Measurements from ENCODE around the gene KANSL1. TPM values are rescaled to one million over a fixed set of nuclear protein-coding genes. Genes with fewer than 3 reads are reported as not detected.

The KANSL1 gene
- total and polyA plus RNA-seq, 7 experiments from 2014 or later: 17.4 to 230 (median 163) TPM

DNA sequence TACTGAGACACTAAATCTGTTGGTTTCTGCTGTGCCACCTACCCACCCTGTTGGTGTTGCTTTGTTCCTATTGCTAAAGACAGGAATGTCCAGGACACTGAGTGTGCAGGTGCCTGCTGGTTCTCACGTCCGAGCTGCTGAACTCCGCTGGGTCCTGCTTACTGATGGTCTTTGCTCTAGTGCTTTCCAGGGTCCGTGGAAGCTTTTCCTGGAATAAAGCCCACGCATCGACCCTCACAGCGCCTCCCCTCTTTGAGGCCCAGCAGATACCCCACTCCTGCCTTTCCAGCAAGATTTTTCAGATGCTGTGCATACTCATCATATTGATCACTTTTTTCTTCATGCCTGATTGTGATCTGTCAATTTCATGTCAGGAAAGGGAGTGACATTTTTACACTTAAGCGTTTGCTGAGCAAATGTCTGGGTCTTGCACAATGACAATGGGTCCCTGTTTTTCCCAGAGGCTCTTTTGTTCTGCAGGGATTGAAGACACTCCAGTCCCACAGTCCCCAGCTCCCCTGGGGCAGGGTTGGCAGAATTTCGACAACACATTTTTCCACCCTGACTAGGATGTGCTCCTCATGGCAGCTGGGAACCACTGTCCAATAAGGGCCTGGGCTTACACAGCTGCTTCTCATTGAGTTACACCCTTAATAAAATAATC is 179.6 kb downstream of the KANSL1 start:
- POLR2A ChIA-PET: no interaction called here
- Histone ChIP-seq H3K27me3 (ENCODE audit: control insufficient read depth in 2 of 2, insufficient read depth in 2 of 2, low read length in 2 of 2) (no peaks in the 10 kb centered on the region), H3K4me1 (ENCODE audit: control insufficient read depth in 2 of 2, insufficient read depth in 2 of 2, low read length in 2 of 2) (peaks cover 5 to 6% of the 10 kb centered on the region in 2 donors), H3K36me3 (ENCODE audit: control insufficient read depth in 2 of 3, insufficient read depth in 3 of 3, low read length in 3 of 3) (no peaks in the 10 kb centered on the region), H3K27ac (ENCODE audit: low read depth, low read length) (no peak overlapping the region), H3K9me3 (ENCODE audit: control insufficient read depth in 2 of 3, low read length in 3 of 3) (no peaks in the 10 kb centered on the region), H3K4me3 (ENCODE audit: low read length) (no peak overlapping the region)
- no peak for ATAC-seq
- Mint-ChIP-seq H3K9me3 (peaks cover 0 to 2% (median 0%) of the 10 kb centered on the region in 11 donors), H3K4me1 (peaks cover 0 to 6% (median 4%) of the 10 kb centered on the region in 7 donors), H3K36me3 (no peaks in the 10 kb centered on the region), H3K27me3 (no peaks in the 10 kb centered on the region), H3K27ac (no peak overlapping the region), H3K4me3 (no peak overlapping the region)
- DNase-seq: no peak
- CTCF ChIA-PET: interaction anchor here (1.0 kb wide), 1 partner anchor 8 kb away, joined by 9 read pairs; no protein-coding TSS in a partner anchor
- intact Hi-C loops (cut with micrococcal nuclease): no loop called here

DNA sequence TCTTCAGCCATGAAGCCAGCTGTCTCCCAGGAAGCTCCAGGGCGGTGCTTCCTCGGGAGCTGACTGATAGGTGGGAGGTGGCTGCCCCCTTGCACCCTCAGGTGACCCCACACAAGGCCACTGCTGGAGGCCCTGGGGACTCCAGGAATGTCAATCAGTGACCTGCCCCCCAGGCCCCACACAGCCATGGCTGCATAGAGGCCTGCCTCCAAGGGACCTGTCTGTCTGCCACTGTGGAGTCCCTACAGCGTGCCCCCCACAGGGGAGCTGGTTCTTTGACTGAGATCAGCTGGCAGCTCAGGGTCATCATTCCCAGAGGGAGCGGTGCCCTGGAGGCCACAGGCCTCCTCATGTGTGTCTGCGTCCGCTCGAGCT is 180.1 kb downstream of the KANSL1 start:
- H3K27ac Mint-ChIP-seq: no peak overlapping the region
- intact Hi-C loops (cut with micrococcal nuclease): no loop called here
- no peaks in the 10 kb centered on the region for H3K36me3 Mint-ChIP-seq
- no peak overlapping the region for H3K4me3 Mint-ChIP-seq
- ChIA-PET CTCF (no interaction called here), POLR2A (no interaction called here)
- peaks cover under 1 to 1% of the 10 kb centered on the region in 2 donors for H3K4me1 ChIP-seq (ENCODE audit: control insufficient read depth in 2 of 2, insufficient read depth in 2 of 2, low read length in 2 of 2)
- H3K27me3 Mint-ChIP-seq: peaks cover 0 to 1% (median 0%) of the 10 kb centered on the region in 5 donors
- H3K27ac ChIP-seq (ENCODE audit: low read depth, low read length): no peak overlapping the region
- ATAC-seq (no peak), DNase-seq (no peak)
- no peaks in the 10 kb centered on the region for H3K9me3 Mint-ChIP-seq
- no peaks in the 10 kb centered on the region for H3K27me3 ChIP-seq (ENCODE audit: control insufficient read depth in 2 of 2, insufficient read depth in 2 of 2, low read length in 2 of 2)
- no peaks in the 10 kb centered on the region for H3K36me3 ChIP-seq (ENCODE audit: control insufficient read depth in 2 of 3, insufficient read depth in 3 of 3, low read length in 3 of 3)
- H3K4me3 ChIP-seq (ENCODE audit: low read length): no peak overlapping the region
- H3K9me3 ChIP-seq (ENCODE audit: control insufficient read depth in 2 of 3, low read length in 3 of 3): no peaks in the 10 kb centered on the region
- peaks cover 0 to 1% (median 0%) of the 10 kb centered on the region in 7 donors for H3K4me1 Mint-ChIP-seq

- no peaks in the 10 kb centered on the region for H3K9me3 ChIP-seq (ENCODE audit: control insufficient read depth in 2 of 3, low read length in 3 of 3)
- ChIA-PET POLR2A (no interaction called here), CTCF (no interaction called here)
- H3K27me3 ChIP-seq (ENCODE audit: control insufficient read depth in 2 of 2, insufficient read depth in 2 of 2, low read length in 2 of 2): no peaks in the 10 kb centered on the region
- H3K4me3 ChIP-seq (ENCODE audit: low read length): no peak overlapping the region
- no peak overlapping the region for H3K27ac ChIP-seq (ENCODE audit: low read depth, low read length)
- H3K4me1 Mint-ChIP-seq: no peaks in the 10 kb centered on the region
- H3K9me3 Mint-ChIP-seq: no peaks in the 10 kb centered on the region
- ATAC-seq (no peak), DNase-seq (no peak)
- H3K4me1 ChIP-seq (ENCODE audit: control insufficient read depth in 2 of 2, insufficient read depth in 2 of 2, low read length in 2 of 2): no peaks in the 10 kb centered on the region
- peaks cover 0 to 2% (median 0%) of the 10 kb centered on the region in 5 donors for H3K27me3 Mint-ChIP-seq
- H3K4me3 Mint-ChIP-seq: no peak overlapping the region
- H3K36me3 ChIP-seq (ENCODE audit: control insufficient read depth in 2 of 3, insufficient read depth in 3 of 3, low read length in 3 of 3): no peaks in the 10 kb centered on the region
- intact Hi-C loops (cut with micrococcal nuclease): no loop called here
- no peaks in the 10 kb centered on the region for H3K36me3 Mint-ChIP-seq
- H3K27ac Mint-ChIP-seq: no peak overlapping the region
Observed at GRCh38 chr17:46012506-46013079, 180.6 kb downstream of the KANSL1 start.

DNA sequence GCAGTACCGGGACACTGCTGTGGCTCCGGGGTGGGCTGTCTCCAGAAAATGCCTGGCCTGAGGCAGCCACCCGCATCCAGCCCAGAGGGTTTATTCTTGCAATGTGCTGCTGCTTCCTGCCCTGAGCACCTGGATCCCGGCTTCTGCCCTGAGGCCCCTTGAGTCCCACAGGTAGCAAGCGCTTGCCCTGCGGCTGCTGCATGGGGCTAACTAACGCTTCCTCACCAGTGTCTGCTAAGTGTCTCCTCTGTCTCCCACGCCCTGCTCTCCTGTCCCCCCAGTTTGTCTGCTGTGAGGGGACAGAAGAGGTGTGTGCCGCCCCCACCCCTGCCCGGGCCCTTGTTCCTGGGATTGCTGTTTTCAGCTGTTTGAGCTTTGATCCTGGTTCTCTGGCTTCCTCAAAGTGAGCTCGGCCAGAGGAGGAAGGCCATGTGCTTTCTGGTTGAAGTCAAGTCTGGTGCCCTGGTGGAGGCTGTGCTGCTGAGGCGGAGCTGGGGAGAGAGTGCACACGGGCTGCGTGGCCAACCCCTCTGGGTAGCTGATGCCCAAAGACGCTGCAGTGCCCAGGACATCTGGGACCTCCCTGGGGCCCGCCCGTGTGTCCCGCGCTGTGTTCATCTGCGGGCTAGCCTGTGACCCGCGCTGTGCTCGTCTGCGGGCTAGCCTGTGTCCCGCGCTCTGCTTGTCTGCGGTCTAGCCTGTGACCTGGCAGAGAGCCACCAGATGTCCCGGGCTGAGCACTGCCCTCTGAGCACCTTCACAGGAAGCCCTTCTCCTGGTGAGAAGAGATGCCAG is 181.3 kb downstream of the KANSL1 start:
- intact Hi-C loops (cut with micrococcal nuclease): no loop called here

DNA sequence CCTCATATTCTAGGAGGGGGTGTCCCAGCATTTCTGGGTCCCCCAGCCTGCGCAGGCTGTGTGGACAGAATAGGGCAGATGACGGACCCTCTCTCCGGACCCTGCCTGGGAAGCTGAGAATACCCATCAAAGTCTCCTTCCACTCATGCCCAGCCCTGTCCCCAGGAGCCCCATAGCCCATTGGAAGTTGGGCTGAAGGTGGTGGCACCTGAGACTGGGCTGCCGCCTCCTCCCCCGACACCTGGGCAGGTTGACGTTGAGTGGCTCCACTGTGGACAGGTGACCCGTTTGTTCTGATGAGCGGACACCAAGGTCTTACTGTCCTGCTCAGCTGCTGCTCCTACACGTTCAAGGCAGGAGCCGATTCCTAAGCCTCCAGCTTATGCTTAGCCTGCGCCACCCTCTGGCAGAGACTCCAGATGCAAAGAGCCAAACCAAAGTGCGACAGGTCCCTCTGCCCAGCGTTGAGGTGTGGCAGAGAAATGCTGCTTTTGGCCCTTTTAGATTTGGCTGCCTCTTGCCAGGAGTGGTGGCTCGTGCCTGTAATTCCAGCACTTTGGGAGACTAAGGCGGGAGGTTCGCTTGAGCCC is 182.5 kb downstream of the KANSL1 start:
- Histone ChIP-seq H3K27me3 (ENCODE audit: control insufficient read depth in 2 of 2, insufficient read depth in 2 of 2, low read length in 2 of 2) (no peaks in the 10 kb centered on the region), H3K27ac (ENCODE audit: low read depth, low read length) (no peak overlapping the region), H3K9me3 (ENCODE audit: control insufficient read depth in 2 of 3, low read length in 3 of 3) (no peaks in the 10 kb centered on the region), H3K36me3 (ENCODE audit: control insufficient read depth in 2 of 3, insufficient read depth in 3 of 3, low read length in 3 of 3) (no peaks in the 10 kb centered on the region), H3K4me3 (ENCODE audit: low read length) (no peak overlapping the region), H3K4me1 (ENCODE audit: control insufficient read depth in 2 of 2, insufficient read depth in 2 of 2, low read length in 2 of 2) (no peaks in the 10 kb centered on the region)
- no peak for ATAC-seq
- ChIA-PET CTCF (no interaction called here), POLR2A (interaction anchor here (0.6 kb wide), 1 partner anchor 24 kb away, joined by 3 read pairs; no protein-coding TSS in a partner anchor)
- Mint-ChIP-seq H3K4me3 (no peak overlapping the region), H3K27ac (no peak overlapping the region), H3K4me1 (no peaks in the 10 kb centered on the region), H3K27me3 (peaks cover 0 to 7% (median 0%) of the 10 kb centered on the region in 5 donors), H3K36me3 (peaks cover 0 to 5% (median 0%) of the 10 kb centered on the region in 5 donors), H3K9me3 (no peaks in the 10 kb centered on the region)
- no peak for DNase-seq
- intact Hi-C loops (cut with micrococcal nuclease): no loop called here

More for the DNA sequence above, 181.3 kb downstream of the KANSL1 start:
- no peak overlapping the region for H3K4me3 ChIP-seq (ENCODE audit: low read length)
- ChIA-PET POLR2A (no interaction called here), CTCF (no interaction called here)
- no peaks in the 10 kb centered on the region for H3K4me1 ChIP-seq (ENCODE audit: control insufficient read depth in 2 of 2, insufficient read depth in 2 of 2, low read length in 2 of 2)
- Mint-ChIP-seq H3K4me1 (no peaks in the 10 kb centered on the region), H3K9me3 (no peaks in the 10 kb centered on the region), H3K36me3 (no peaks in the 10 kb centered on the region), H3K27ac (no peak overlapping the region), H3K4me3 (no peak overlapping the region), H3K27me3 (peaks cover 0 to 2% (median 0%) of the 10 kb centered on the region in 5 donors)
- H3K27ac ChIP-seq (ENCODE audit: low read depth, low read length): no peak overlapping the region
- no peaks in the 10 kb centered on the region for H3K27me3 ChIP-seq (ENCODE audit: control insufficient read depth in 2 of 2, insufficient read depth in 2 of 2, low read length in 2 of 2)
- H3K9me3 ChIP-seq (ENCODE audit: control insufficient read depth in 2 of 3, low read length in 3 of 3): no peaks in the 10 kb centered on the region
- no peaks in the 10 kb centered on the region for H3K36me3 ChIP-seq (ENCODE audit: control insufficient read depth in 2 of 3, insufficient read depth in 3 of 3, low read length in 3 of 3)
- DNase-seq: no peak
- no peak for ATAC-seq

DNA sequence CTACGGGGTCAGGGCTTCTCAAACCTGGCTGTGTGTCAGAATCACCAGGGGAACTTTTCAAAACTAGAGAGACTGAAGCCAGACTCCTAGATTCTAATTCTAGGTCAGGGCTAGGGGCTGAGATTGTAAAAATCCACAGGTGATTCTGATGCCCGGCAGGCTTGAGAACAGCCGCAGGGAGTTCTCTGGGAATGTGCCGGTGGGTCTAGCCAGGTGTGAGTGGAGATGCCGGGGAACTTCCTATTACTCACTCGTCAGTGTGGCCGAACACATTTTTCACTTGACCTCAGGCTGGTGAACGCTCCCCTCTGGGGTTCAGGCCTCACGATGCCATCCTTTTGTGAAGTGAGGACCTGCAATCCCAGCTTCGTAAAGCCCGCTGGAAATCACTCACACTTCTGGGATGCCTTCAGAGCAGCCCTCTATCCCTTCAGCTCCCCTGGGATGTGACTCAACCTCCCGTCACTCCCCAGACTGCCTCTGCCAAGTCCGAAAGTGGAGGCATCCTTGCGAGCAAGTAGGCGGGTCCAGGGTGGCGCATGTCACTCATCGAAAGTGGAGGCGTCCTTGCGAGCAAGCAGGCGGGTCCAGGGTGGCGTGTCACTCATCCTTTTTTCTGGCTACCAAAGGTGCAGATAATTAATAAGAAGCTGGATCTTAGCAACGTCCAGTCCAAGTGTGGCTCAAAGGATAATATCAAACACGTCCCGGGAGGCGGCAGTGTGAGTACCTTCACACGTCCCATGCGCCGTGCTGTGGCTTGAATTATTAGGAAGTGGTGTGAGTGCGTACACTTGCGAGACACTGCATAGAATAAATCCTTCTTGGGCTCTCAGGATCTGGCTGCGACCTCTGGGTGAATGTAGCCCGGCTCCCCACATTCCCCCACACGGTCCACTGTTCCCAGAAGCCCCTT is 183.3 kb downstream of the KANSL1 start:
- Histone ChIP-seq H3K4me1 (ENCODE audit: control insufficient read depth in 2 of 2, insufficient read depth in 2 of 2, low read length in 2 of 2) (no peaks in the 10 kb centered on the region), H3K36me3 (ENCODE audit: control insufficient read depth in 2 of 3, insufficient read depth in 3 of 3, low read length in 3 of 3) (no peaks in the 10 kb centered on the region), H3K9me3 (ENCODE audit: control insufficient read depth in 2 of 3, low read length in 3 of 3) (no peaks in the 10 kb centered on the region), H3K27me3 (ENCODE audit: control insufficient read depth in 2 of 2, insufficient read depth in 2 of 2, low read length in 2 of 2) (no peaks in the 10 kb centered on the region), H3K27ac (ENCODE audit: low read depth, low read length) (no peak overlapping the region), H3K4me3 (ENCODE audit: low read length) (no peak overlapping the region)
- CTCF ChIA-PET: no interaction called here
- ATAC-seq: no peak
- no peaks in the 10 kb centered on the region for H3K9me3 Mint-ChIP-seq
- no peaks in the 10 kb centered on the region for H3K4me1 Mint-ChIP-seq
- DNase-seq: no peak
- H3K27ac Mint-ChIP-seq: no peak overlapping the region
- H3K36me3 Mint-ChIP-seq: peaks cover 0 to 5% (median 0%) of the 10 kb centered on the region in 5 donors
- POLR2A ChIA-PET: no interaction called here
- intact Hi-C loops (cut with micrococcal nuclease): no loop called here
- H3K4me3 Mint-ChIP-seq: no peak overlapping the region
- H3K27me3 Mint-ChIP-seq: peaks cover 0 to 7% (median 0%) of the 10 kb centered on the region in 5 donors
